HepG2 (cell line): ENCODE measurements around the gene HRH3. TPM values are rescaled to one million over a fixed set of nuclear protein-coding genes. Genes with fewer than 3 reads are reported as not detected.

Source experiments
- BORCS8-MEF2B ChIP-seq: sonication (generic); formaldehyde crosslinking; IDR thresholded peaks from 2 replicates; pipeline ENCODE4 v1.8.0; 2022; ENCODE audit warnings: mild to moderate bottlenecking, missing genetic modification reagents
- HNRNPLL ChIP-seq: fragments of 200-400 bp; formaldehyde crosslinking; IDR thresholded peaks from 2 replicates; pipeline ENCODE4 v1.6.1; 2017; ENCODE audit warnings: mild to moderate bottlenecking, low read depth, low read length; ENCODE audit not compliant: poor library complexity, severe bottlenecking
- HOXA9 ChIP-seq: sonication (generic); formaldehyde crosslinking; IDR thresholded peaks from 2 replicates; pipeline ENCODE4 v1.8.1; 2022; ENCODE audit warnings: missing genetic modification reagents, mild to moderate bottlenecking, moderate library complexity, borderline replicate concordance
- RARG ChIP-seq: sonication (generic); formaldehyde crosslinking; IDR thresholded peaks from 2 replicates; pipeline ENCODE4 v1.4.0; 2020; ENCODE audit warnings: low read depth, mild to moderate bottlenecking, missing genetic modification reagents
- SALL1 ChIP-seq: sonication (generic); formaldehyde crosslinking; IDR thresholded peaks from 2 replicates; pipeline ENCODE4 v1.8.0; 2022; ENCODE audit warnings: mild to moderate bottlenecking, missing genetic modification reagents
- SOX6 ChIP-seq, 2 experiments: fragments of 450-650 bp in 1 of 2; sonication (generic) in 1 of 2; formaldehyde crosslinking in 1 of 2; IDR thresholded peaks; 2 replicates each; pipeline versions ENCODE4 v1.4.0 to v1.6.1; 2017 to 2020; ENCODE audit warnings: antibody characterized with exemption in 1 of 2, mild to moderate bottlenecking in 1 of 2, missing genetic modification reagents in 1 of 2
- TFE3 ChIP-seq: IDR thresholded peaks from 2 replicates; pipeline ENCODE4 v1.6.1; 2016
- UBTF ChIP-seq: sonication (generic); formaldehyde crosslinking; IDR thresholded peaks from 2 replicates; pipeline ENCODE4 v1.4.0; 2020; ENCODE audit warnings: mild to moderate bottlenecking, missing genetic modification reagents
- ZBTB40 ChIP-seq, 2 experiments: fragments of 450-650 bp in 1 of 2; sonication (generic) in 1 of 2; formaldehyde crosslinking in 1 of 2; IDR thresholded peaks; 2 replicates each; pipeline versions ENCODE4 v1.6.1 to v1.8.0; 2016 to 2022; ENCODE audit warnings: antibody characterized with exemption in 1 of 2, mild to moderate bottlenecking in 1 of 2, missing genetic modification reagents in 1 of 2
- ZNF446 ChIP-seq: sonication (generic); formaldehyde crosslinking; IDR thresholded peaks from 2 replicates; pipeline ENCODE4 v1.5.0; 2020; ENCODE audit warnings: mild to moderate bottlenecking, missing genetic modification reagents
- ZNF512B ChIP-seq: sonication (generic); formaldehyde crosslinking; IDR thresholded peaks from 2 replicates; pipeline ENCODE4 v1.5.1; 2020; ENCODE audit warnings: missing genetic modification reagents, mild to moderate bottlenecking, borderline replicate concordance
- ZSCAN21 ChIP-seq: sonication (generic); formaldehyde crosslinking; IDR thresholded peaks from 2 replicates; pipeline ENCODE4 v1.8.0; 2022; ENCODE audit warnings: mild to moderate bottlenecking, missing genetic modification reagents, moderate library complexity, borderline replicate concordance
- polyA plus RNA-seq, 8 experiments: library from polyadenylated mRNA; depleted of rRNA in 3 of 8; stranded (reverse) in 7 of 8; unstranded in 1 of 8; fragments of >200 nt; fragmentation: Illumina TruSeq in 4 of 8; extraction: Trizol in 4 of 8; gene quantifications; 2 replicates each; pipeline versions ENCODE4 v1.2.1 to v1.2.3, GENCODE V29; 2011 to 2016; ENCODE audit warnings: low read depth in 4 of 8, missing spikeins in 1 of 8, mixed read lengths in 1 of 8; ENCODE audit not compliant: insufficient read depth in 1 of 8
- total RNA-seq, 5 experiments: library from RNA; depleted of rRNA; stranded (reverse); fragments of >200 nt; fragmentation: Illumina TruSeq; extraction: Trizol; gene quantifications; 2 replicates each; pipeline ENCODE4 v1.2.3, GENCODE V29; 2016; ENCODE audit warnings: low read depth in 1 of 5

Gene HRH3
- total and polyA plus RNA-seq, 2 of the 13 experiments (the other 11 are each of a cell fraction or from before 2014, with no cell fraction given): 0.18 TPM; not detected in 1

- TF ChIP-seq RARG (CRISPR knock-in tag) (no peak), SALL1 (CRISPR knock-in tag) (peak; percentile 46; the same call in 1 of the 2 replicates), UBTF (CRISPR knock-in tag) (peak; percentile 27; the same call in 1 of the 2 replicates), TFE3 (CRISPR knock-in tag) (no peak), HOXA9 (CRISPR knock-in tag) (no peak), SOX6 (IDR thresholded peaks at IDR 0.05) (no peak), SOX6 (CRISPR knock-in tag; IDR thresholded peaks at IDR 0.05) (no peak), BORCS8-MEF2B (CRISPR knock-in tag) (0 out of 2 replicates have a peak, but pooled peaks have one; percentile 23), ZSCAN21 (CRISPR knock-in tag) (0 out of 2 replicates have a peak, but pooled peaks have one; percentile 10), ZNF512B (CRISPR knock-in tag) (no peak), ZBTB40 (IDR thresholded peaks at IDR 0.05) (no peak), ZBTB40 (CRISPR knock-in tag; IDR thresholded peaks at IDR 0.05) (0 out of 2 replicates have a peak, but pooled peaks have one; percentile 47), HNRNPLL (peak; percentile 22), ZNF446 (no peak)
Observed at GRCh38 chr20:62227591-62227976, 7.5 kb upstream of the HRH3 start (continued).
